Measurements from ENCODE around the gene ZP3.
"Not testable (repeated sequence)": the region's sequence is repeated elsewhere in the genome, so short reads cannot be mapped to it uniquely, and the experiment has no call there.

Gene ZP3

GRCh38 chr7:76424413-76425111 lies at the start of gene ZP3:
ZP3 (plus strand) TSS chr7:76424950; CDS start chr7:76424965, 15 bp downstream.
- no peak for DNase-seq

GRCh38 chr7:76375251-76375650 lies 49.5 kb upstream of the ZP3 start:
- DNase-seq: no peak

- no peak for DNase-seq
These were observed 47.4 kb upstream of the ZP3 start for GRCh38 chr7:76377186-76377918.

GRCh38 chr7:76380623-76380966 lies 44.2 kb upstream of the ZP3 start:
- DNase-seq: no peak

GRCh38 chr7:76381814-76382213 lies 42.9 kb upstream of the ZP3 start:
- DNase-seq: no peak

- no peak for DNase-seq
These were observed 41.4 kb upstream of the ZP3 start for GRCh38 chr7:76383089-76383944.

- no peak for DNase-seq
These were observed 38.0 kb upstream of the ZP3 start for GRCh38 chr7:76386691-76387260.

GRCh38 chr7:76387789-76388188 lies 37.0 kb upstream of the ZP3 start:
- DNase-seq: not testable (repeated sequence)

GRCh38 chr7:76390092-76390491 lies 34.7 kb upstream of the ZP3 start:
- no peak for DNase-seq

- DNase-seq: no peak
These were observed 32.1 kb upstream of the ZP3 start for GRCh38 chr7:76392531-76393115.

- DNase-seq: peak; percentile 40
These were observed 31.4 kb upstream of the ZP3 start for GRCh38 chr7:76393116-76394031.

GRCh38 chr7:76394957-76395356 lies 29.8 kb upstream of the ZP3 start:
- no peak for DNase-seq

GRCh38 chr7:76395605-76395964 lies 29.2 kb upstream of the ZP3 start:
- not testable (repeated sequence) for DNase-seq

- DNase-seq: no peak
These were observed 28.6 kb upstream of the ZP3 start for GRCh38 chr7:76395965-76396726.

- no peak for DNase-seq
These were observed 27.9 kb upstream of the ZP3 start for GRCh38 chr7:76396864-76397263.

GRCh38 chr7:76397409-76398183 lies 27.2 kb upstream of the ZP3 start:
- no peak for DNase-seq

- no peak for DNase-seq
These were observed 24.5 kb upstream of the ZP3 start for GRCh38 chr7:76400248-76400647.

- not testable (repeated sequence) for DNase-seq
These were observed 21.7 kb upstream of the ZP3 start for GRCh38 chr7:76403097-76403496.

GRCh38 chr7:76403780-76404494 lies 20.8 kb upstream of the ZP3 start:
- DNase-seq: no peak

GRCh38 chr7:76405738-76406137 lies 19.0 kb upstream of the ZP3 start:
- no peak for DNase-seq

Measured in NCI-H2081 treated with DMSO at 0.1 percent for 48 hours (cell line).